K562 (cell line): Measurements from ENCODE around the gene CDH1. TPM values are rescaled to one million over a fixed set of nuclear protein-coding genes. Genes with fewer than 3 reads are reported as not detected.

Experiments used
- ATAC-seq: fragments of 200-7000 bp; cut with Tn5 transposase; 3 replicates; pipeline ENCODE4 v1.9.1; 2020; ENCODE audit warnings: moderate library complexity
- BruUV-seq: library from RNA; stranded (reverse); fragments of 400-500 nt; replicated peaks from 2 replicates; lab custom pipeline; 2021; lab: Mats Ljungman, UMichigan
- CTCF ChIA-PET: fragments of 300-600 bp; formaldehyde crosslinking; extraction: SDS; loops from one replicate; lab custom pipeline; 2021; ENCODE audit warnings: low intra/inter-chr PET ratio; lab: Yijun Ruan, JAX
- POLR2A ChIA-PET: fragments of 300-600, 350-650 bp; sonication (Branson Sonifier 250); formaldehyde crosslinking; extraction: SDS; loops from one replicate; lab custom pipeline; 2021; ENCODE audit warnings: antibody characterized with exemption, inconsistent platforms; lab: Yijun Ruan, JAX
- DNase-seq, 4 experiments: peaks; one replicate each; pipeline versions ENCODE4 v3.0.0 to v3.0.0-alpha.2; 2011 to 2018; ENCODE audit warnings: low spot score in 3 of 4, mixed read lengths in 3 of 4; ENCODE audit errors: extremely low read depth in 1 of 4
- FAIRE-seq: peaks from 2 replicates; lab custom pipeline; 2011; peaks lifted over from hg19 to GRCh38; lab: Jason Lieb, UNC
- H2AFZ ChIP-seq: 2 replicates; pipeline ENCODE4 v1.6.0; 2011; ENCODE audit warnings: low read depth, low read length, control low read depth, inconsistent platforms
- H3K27ac ChIP-seq: fragments of 200-600 bp; 3 replicates; pipeline ENCODE4 v1.8.0; 2011; ENCODE audit warnings: low read depth, mild to moderate bottlenecking, control low read depth, inconsistent platforms, low read length, moderate library complexity, mixed read lengths; ENCODE audit errors: extremely low read depth
- H3K27me3 ChIP-seq, 2 experiments: fragments of 300-600 bp in 1 of 2; 2 replicates in 1 of 2; 3 replicates in 1 of 2; pipeline versions ENCODE4 v1.6.0 to v1.8.0; 2011; ENCODE audit warnings: inconsistent platforms in 2 of 2, low read length in 2 of 2, mild to moderate bottlenecking in 1 of 2, mixed read lengths in 1 of 2, moderate library complexity in 1 of 2; ENCODE audit not compliant: control insufficient read depth in 2 of 2, insufficient read depth in 2 of 2
- H3K36me3 ChIP-seq: fragments of 300-600 bp; 3 replicates; pipeline ENCODE4 v1.8.0; 2011; ENCODE audit warnings: mild to moderate bottlenecking, low read length, inconsistent platforms; ENCODE audit not compliant: control insufficient read depth, insufficient read depth
- H3K4me1 ChIP-seq, 2 experiments: fragments of 200-600 bp in 1 of 2; replicated peaks in 1 of 2; 2 replicates in 1 of 2; 3 replicates in 1 of 2; pipeline versions ENCODE4 v1.5.1 to v1.8.0; 2011; ENCODE audit warnings: inconsistent platforms in 2 of 2, low read length in 2 of 2, mild to moderate bottlenecking in 1 of 2, mixed read lengths in 1 of 2, moderate library complexity in 1 of 2; ENCODE audit not compliant: control insufficient read depth in 2 of 2, insufficient read depth in 2 of 2
- H3K4me2 ChIP-seq: 2 replicates; pipeline ENCODE4 v1.6.1; 2011; ENCODE audit warnings: low read length, control low read depth, inconsistent platforms, mixed read lengths; ENCODE audit not compliant: insufficient read depth
- H3K4me3 ChIP-seq: fragments of 200-600 bp; sonication (generic), shearing (Covaris generic); 2 replicates; pipeline ENCODE4 v1.5.1; 2016; ENCODE audit warnings: control low read depth, inconsistent platforms
- H3K79me2 ChIP-seq: fragments of 200-600 bp; 3 replicates; pipeline ENCODE4 v1.8.0; 2011; ENCODE audit warnings: low read length, inconsistent platforms; ENCODE audit not compliant: control insufficient read depth, insufficient read depth
- H3K9ac ChIP-seq, 2 experiments: 2 replicates each; pipeline versions ENCODE4 v1.6.0 to v1.6.1; 2011; ENCODE audit warnings: low read depth in 2 of 2, low read length in 2 of 2, control low read depth in 1 of 2, inconsistent platforms in 1 of 2, mild to moderate bottlenecking in 1 of 2, mixed read lengths in 1 of 2; ENCODE audit not compliant: insufficient read depth in 1 of 2
- H3K9me1 ChIP-seq: one replicate; pipeline ENCODE4 v1.6.0; 2011; ENCODE audit warnings: inconsistent platforms, mild to moderate bottlenecking, low read length, moderate library complexity; ENCODE audit not compliant: control insufficient read depth, insufficient read depth
- H3K9me3 ChIP-seq: replicated peaks from 2 replicates; pipeline ENCODE4 v1.5.1; 2011; ENCODE audit warnings: low read depth, low read length, inconsistent platforms; ENCODE audit not compliant: control insufficient read depth, insufficient read depth
- H4K20me1 ChIP-seq: replicated peaks from 2 replicates; pipeline ENCODE4 v1.6.1; 2011; ENCODE audit warnings: low read length, inconsistent platforms, mixed read lengths; ENCODE audit not compliant: control insufficient read depth, insufficient read depth
- ATF3 ChIP-seq, 2 experiments: fragments of 450-650 bp in 1 of 2; sonication (generic) in 1 of 2; formaldehyde crosslinking in 1 of 2; IDR thresholded peaks in 1 of 2; conservative IDR thresholded peaks in 1 of 2; 2 replicates each; pipeline versions ENCODE4 v1.6.1 to v1.8.1; 2016 to 2023; ENCODE audit warnings: mild to moderate bottlenecking in 2 of 2, moderate library complexity in 2 of 2, inconsistent platforms in 1 of 2, missing genetic modification reagents in 1 of 2
- CLOCK ChIP-seq: fragments of 250-450 bp; sonication (Bioruptor Pico); IDR thresholded peaks from 2 replicates; pipeline ENCODE4 v1.4.0; 2020; ENCODE audit warnings: mild to moderate bottlenecking, moderate library complexity, borderline replicate concordance
- MBD2 ChIP-seq: sonication (generic); IDR thresholded peaks from 2 replicates; pipeline ENCODE4 v1.6.1; 2016; ENCODE audit warnings: low read depth, borderline replicate concordance
- MED1 ChIP-seq: sonication (generic); formaldehyde crosslinking; IDR thresholded peaks from 2 replicates; pipeline ENCODE4 v1.8.1; 2023; ENCODE audit warnings: missing genetic modification reagents, borderline replicate concordance
- MYNN ChIP-seq, 2 experiments: sonication (generic); formaldehyde crosslinking in 1 of 2; IDR thresholded peaks; 2 replicates each; pipeline versions ENCODE4 v1.5.0 to v1.6.1; 2016 to 2020; ENCODE audit warnings: antibody characterized with exemption in 1 of 2, missing genetic modification reagents in 1 of 2
- PRDM10 ChIP-seq: fragments of 450-650 bp; IDR thresholded peaks from 2 replicates; pipeline ENCODE4 v1.6.1; 2018; ENCODE audit not compliant: partially characterized antibody
- ZEB2 ChIP-seq: fragments of 450-650 bp; IDR thresholded peaks from 2 replicates; pipeline ENCODE4 v1.6.1; 2016
- ZFP91 ChIP-seq: sonication (generic); formaldehyde crosslinking; IDR thresholded peaks from 2 replicates; pipeline ENCODE4 v1.8.0; 2022; ENCODE audit warnings: mild to moderate bottlenecking, missing genetic modification reagents
- WGBS: fragments of 100-300 bp; shearing (Covaris generic); methylation state at CpG from one replicate; pipeline ENCODE4 v1.1.6; 2016; ENCODE audit warnings: low coverage, mixed read lengths; ENCODE audit not compliant: insufficient coverage; ENCODE audit errors: missing lambda C conversion rate; 5-methylcytosine and 5-hydroxymethylcytosine counted together
- in situ Hi-C: fragments of 300-500 bp; cut with MboI; formaldehyde crosslinking; loops from 4 replicates; pipeline ENCODE4 v1.15.0; 2018; ENCODE audit warnings: inconsistent platforms, mixed read lengths
- intact Hi-C: fragments of 100-400 bp; cut with micrococcal nuclease; formaldehyde crosslinking; loops from 2 replicates; pipeline ENCODE4 v1.14.2; 2022
- polyA plus RNA-seq, 8 experiments: library from polyadenylated mRNA; depleted of rRNA in 4 of 8; stranded (reverse) in 5 of 8; unstranded in 3 of 8; fragments of >200 nt; fragmentation: Nextera tagmentation in 2 of 8; fragmentation: Illumina TruSeq in 1 of 8; extraction: Ambion mirVana in 2 of 8; extraction: Trizol in 1 of 8; gene quantifications; 2 replicates each; pipeline versions ENCODE4 v1.2.1 to v1.2.3, GENCODE V29; 2011 to 2014; ENCODE audit warnings: inconsistent platforms in 1 of 8, missing spikeins in 1 of 8
- total RNA-seq, 7 experiments: library from RNA; depleted of rRNA in 6 of 7; stranded (reverse); fragments of >200 nt in 6 of 7; fragmentation: Illumina TruSeq in 2 of 7; extraction: Trizol in 2 of 7; gene quantifications; 2 replicates each; pipeline versions ENCODE4 v1.2.1 to v1.2.3, GENCODE V29; 2011 to 2021; ENCODE audit warnings: low replicate concordance in 1 of 7

CDH1 gene
- total and polyA plus RNA-seq, 9 of the 15 experiments (the other 6 are each of a cell fraction or from before 2014, with no cell fraction given) = 0.01 to 0.69 TPM; not detected in 7

GRCh38 chr16:68756239-68756915 is 19.3 kb downstream of the CDH1 start:
- H3K36me3 ChIP-seq = no peaks in the 10 kb centered on the region
- no peak overlapping the region for H3K27ac ChIP-seq
- no peak overlapping the region for H2AFZ ChIP-seq
- BruUV-seq = no TSS peak
- DNase-seq (no peak), FAIRE-seq (no peak), ATAC-seq (peak; percentile 43; the same call in 2 of the 3 replicates)
- H3K9me3 ChIP-seq = no peaks in the 10 kb centered on the region
- ChIA-PET POLR2A (interaction anchor here (0.5 to 1.3 kb wide), 3 partner anchors 16 to 43 kb away, joined by 3 to 7 read pairs (median 3); no protein-coding TSS in a partner anchor), CTCF (no interaction called here)
- WGBS = 29% methylated on average over 10 of the region's 10 CpGs
- no peak overlapping the region for H3K4me2 ChIP-seq
- H3K4me1 ChIP-seq = peaks cover 5 to 17% of the 10 kb centered on the region in 2 experiments; a peak in 4 of 5 replicates
- H3K4me3 ChIP-seq = no peak overlapping the region
- H3K9ac ChIP-seq = no peak overlapping the region
- intact Hi-C loops = no loop called here
- no peaks in the 10 kb centered on the region for H3K9me1 ChIP-seq
- no peaks in the 10 kb centered on the region for H3K27me3 ChIP-seq
- in situ Hi-C loops = no loop called here
- H4K20me1 ChIP-seq = no peaks in the 10 kb centered on the region
- H3K79me2 ChIP-seq = no peaks in the 10 kb centered on the region
- TF ChIP-seq ATF3 (IDR thresholded peaks at IDR 0.05) = peak; percentile 76
- no peak for TF ChIP-seq ATF3 (CRISPR knock-in tag; conservative IDR thresholded peaks at IDR 0.05)
- no peak for TF ChIP-seq MYNN (IDR thresholded peaks at IDR 0.05)
- TF ChIP-seq MYNN (CRISPR knock-in tag; IDR thresholded peaks at IDR 0.05) = no peak
- no peak for TF ChIP-seq MED1 (CRISPR knock-in tag)
- TF ChIP-seq CLOCK = no peak
- no peak for TF ChIP-seq ZFP91
- no peak for TF ChIP-seq MBD2
- peak; percentile 67 for TF ChIP-seq ZEB2
- no peak for TF ChIP-seq PRDM10
